HK-2 (cell line): Measurements from ENCODE around the gene EIF3L.
A peak's percentile ranks its signal among the peaks of the same experiment; 100 is the strongest.

Experiments used
- DNase-seq: peaks from one replicate; pipeline ENCODE4 v3.0.0-alpha.2; 2018; ENCODE audit not compliant: unreplicated experiment

EIF3L gene

GRCh38 chr22:37854946-37855345 lies 5.7 kb downstream of the EIF3L start:
- no peak for DNase-seq

GRCh38 chr22:37855462-37855861 lies 6.2 kb downstream of the EIF3L start:
- DNase-seq: peak; percentile 20

GRCh38 chr22:37860796-37861421 lies 11.7 kb downstream of the EIF3L start:
- no peak for DNase-seq

- no peak for DNase-seq
Measured at GRCh38 chr22:37862570-37863325, 13.5 kb downstream of the EIF3L start.

GRCh38 chr22:37865510-37865909 lies 16.3 kb downstream of the EIF3L start:
- no peak for DNase-seq

GRCh38 chr22:37870273-37870672 lies 21.1 kb downstream of the EIF3L start:
- no peak for DNase-seq

- DNase-seq: no peak
Measured at GRCh38 chr22:37880668-37881440, 31.6 kb downstream of the EIF3L start.

GRCh38 chr22:37884420-37884819 lies 35.2 kb downstream of the EIF3L start:
- no peak for DNase-seq

- DNase-seq: no peak
Measured at GRCh38 chr22:37887584-37888378, 38.6 kb downstream of the EIF3L start.

- no peak for DNase-seq
Measured at GRCh38 chr22:37891926-37892325, 42.7 kb downstream of the EIF3L start.

- no peak for DNase-seq
Measured at GRCh38 chr22:37892566-37893335, 43.5 kb downstream of the EIF3L start.

GRCh38 chr22:37893583-37893983 lies 44.4 kb downstream of the EIF3L start:
- DNase-seq: no peak

- no peak for DNase-seq
Measured at GRCh38 chr22:37894939-37895670, 45.9 kb downstream of the EIF3L start.

- DNase-seq: no peak
Measured at GRCh38 chr22:37896181-37896592, 47.0 kb downstream of the EIF3L start.

- no peak for DNase-seq
Measured at GRCh38 chr22:37896939-37897338, 47.7 kb downstream of the EIF3L start.

- DNase-seq: no peak
Measured at GRCh38 chr22:37897807-37898206, 48.6 kb downstream of the EIF3L start.

GRCh38 chr22:37898441-37899181 lies 49.4 kb downstream of the EIF3L start:
- DNase-seq: no peak

GRCh38 chr22:37904572-37905533 lies 55.6 kb downstream of the EIF3L start:
- peak; percentile 89 for DNase-seq
